Stimulated activated naive CD4-positive, alpha-beta T cell (primary cell): ENCODE measurements around the gene IL6R.

Source experiments
- DNase-seq, 6 experiments: peaks; one replicate each; lab custom pipeline; 2025; lab: John Stamatoyannopoulos, UW

The IL6R gene

GRCh38 chr1:154517661-154518060 lies 112.5 kb downstream of the IL6R start:
- DNase-seq: no peak
